ENCODE measurements around the gene UMODL1.

The UMODL1 gene

DNA sequence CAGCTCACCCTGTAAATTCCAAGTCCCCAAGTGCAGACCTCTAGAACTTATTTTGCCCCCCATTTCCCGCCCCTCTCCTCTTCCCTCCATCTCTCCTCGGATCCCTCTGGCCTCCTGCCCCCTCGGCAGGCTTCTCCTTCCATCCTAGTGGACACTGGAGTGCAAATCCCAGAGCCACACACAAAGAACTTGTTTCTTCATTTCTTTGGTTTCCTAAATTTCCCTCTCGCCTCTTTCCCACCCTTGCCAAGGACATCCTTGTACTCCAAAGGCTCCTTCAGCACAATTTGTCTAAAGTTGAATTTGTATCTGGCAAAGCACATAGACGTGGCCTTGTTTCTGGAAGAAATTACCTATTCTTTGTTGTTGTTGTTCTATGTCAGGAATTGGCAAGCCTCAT, 17.5 kb downstream of the UMODL1 start:
- no CpG with 5 or more reads among the region's 5 CpGs for WGBS (ENCODE audit: insufficient coverage, insufficient read length)
- Histone ChIP-seq H3K27me3 (ENCODE audit: control insufficient read depth, insufficient read depth, low read length) (no peaks in the 10 kb centered on the region), H3K27ac (ENCODE audit: low read length) (no peak overlapping the region), H3K36me3 (ENCODE audit: control insufficient read depth, insufficient read depth, low read length) (no peaks in the 10 kb centered on the region), H3K4me3 (ENCODE audit: low read length) (no peak overlapping the region), H3K4me1 (ENCODE audit: control insufficient read depth, insufficient read depth, low read length) (peaks cover 2% of the 10 kb centered on the region; the same call in 1 of the 2 replicates), H3K9me3 (ENCODE audit: control insufficient read depth, insufficient read depth, low read length) (no peaks in the 10 kb centered on the region)
- DNase-seq (ENCODE audit: low read depth, low spot score), result no peak

DNA sequence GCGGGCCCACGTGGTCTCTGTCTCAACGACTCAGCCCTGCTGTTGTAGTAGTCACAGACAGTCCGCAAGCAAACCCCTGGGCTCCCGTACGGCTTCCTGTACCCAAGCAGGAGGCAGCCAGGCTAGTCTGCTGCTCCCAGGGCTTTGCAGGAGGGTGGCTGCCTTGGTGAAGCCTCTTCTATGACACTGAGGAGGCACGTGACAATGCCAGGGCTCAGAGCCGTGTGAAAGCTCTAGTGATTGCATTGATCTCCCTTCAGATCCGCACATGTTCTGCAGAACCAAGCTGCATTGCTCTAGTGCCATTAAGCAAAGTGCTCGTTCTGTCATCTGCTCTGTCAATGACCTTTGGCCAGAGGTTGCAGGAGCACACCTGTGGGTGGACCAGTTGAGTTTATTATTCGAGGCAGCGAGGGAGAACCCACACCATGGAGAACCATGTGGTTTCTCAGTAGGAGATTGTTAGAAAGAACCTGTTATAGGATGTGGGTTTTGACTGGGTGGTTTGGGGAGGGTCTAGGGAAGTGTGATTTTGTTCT, 18.0 kb downstream of the UMODL1 start:
- WGBS (ENCODE audit: insufficient coverage, insufficient read length), result no CpG with 5 or more reads among the region's 12 CpGs
- H3K4me1 ChIP-seq (ENCODE audit: control insufficient read depth, insufficient read depth, low read length), result peaks cover 2% of the 10 kb centered on the region; the same call in 1 of the 2 replicates
- H3K27me3 ChIP-seq (ENCODE audit: control insufficient read depth, insufficient read depth, low read length), result no peaks in the 10 kb centered on the region
- no peaks in the 10 kb centered on the region for H3K36me3 ChIP-seq (ENCODE audit: control insufficient read depth, insufficient read depth, low read length)
- H3K27ac ChIP-seq (ENCODE audit: low read length), result no peak overlapping the region
- H3K4me3 ChIP-seq (ENCODE audit: low read length), result no peak overlapping the region
- no peaks in the 10 kb centered on the region for H3K9me3 ChIP-seq (ENCODE audit: control insufficient read depth, insufficient read depth, low read length)
- no peak for DNase-seq (ENCODE audit: low read depth, low spot score)

DNA sequence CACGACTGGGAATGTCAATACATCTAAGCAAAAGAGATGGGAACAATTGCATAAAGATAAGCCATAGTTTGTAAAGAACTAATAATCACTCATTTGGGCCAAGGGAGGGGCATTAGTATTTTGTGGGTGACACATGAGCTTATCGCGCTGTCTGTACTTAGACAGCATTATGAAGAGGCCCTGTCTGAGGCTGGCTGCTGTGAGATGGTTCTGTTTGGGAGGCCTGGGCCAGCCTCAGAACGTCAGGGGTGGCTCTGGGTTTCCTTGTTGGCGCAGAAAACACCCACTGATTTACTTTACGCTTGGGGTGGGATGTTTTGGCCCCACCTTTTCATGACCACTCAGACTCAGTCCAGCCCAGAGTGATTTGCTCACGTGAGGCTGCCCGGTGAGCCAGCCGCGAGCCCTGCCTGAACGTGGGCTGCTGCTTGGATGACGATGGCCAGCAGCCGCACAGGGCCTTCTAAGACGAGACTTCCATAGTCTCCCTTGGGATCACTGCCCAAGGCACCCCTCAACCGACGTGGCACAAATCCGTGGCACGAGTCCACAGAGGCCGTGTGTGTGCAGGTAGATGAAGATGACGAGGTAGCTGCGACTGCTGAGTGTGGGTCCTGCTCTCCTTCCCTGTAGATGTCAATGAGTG, 18.7 kb downstream of the UMODL1 start:
- Histone ChIP-seq H3K4me3 (ENCODE audit: low read length) (no peak overlapping the region), H3K27ac (ENCODE audit: low read length) (no peak overlapping the region), H3K4me1 (ENCODE audit: control insufficient read depth, insufficient read depth, low read length) (peaks cover 2% of the 10 kb centered on the region; the same call in 1 of the 2 replicates), H3K36me3 (ENCODE audit: control insufficient read depth, insufficient read depth, low read length) (no peaks in the 10 kb centered on the region), H3K9me3 (ENCODE audit: control insufficient read depth, insufficient read depth, low read length) (no peaks in the 10 kb centered on the region), H3K27me3 (ENCODE audit: control insufficient read depth, insufficient read depth, low read length) (no peaks in the 10 kb centered on the region)
- no CpG with 5 or more reads among the region's 21 CpGs for WGBS (ENCODE audit: insufficient coverage, insufficient read length)
- DNase-seq (ENCODE audit: low read depth, low spot score), result no peak

DNA sequence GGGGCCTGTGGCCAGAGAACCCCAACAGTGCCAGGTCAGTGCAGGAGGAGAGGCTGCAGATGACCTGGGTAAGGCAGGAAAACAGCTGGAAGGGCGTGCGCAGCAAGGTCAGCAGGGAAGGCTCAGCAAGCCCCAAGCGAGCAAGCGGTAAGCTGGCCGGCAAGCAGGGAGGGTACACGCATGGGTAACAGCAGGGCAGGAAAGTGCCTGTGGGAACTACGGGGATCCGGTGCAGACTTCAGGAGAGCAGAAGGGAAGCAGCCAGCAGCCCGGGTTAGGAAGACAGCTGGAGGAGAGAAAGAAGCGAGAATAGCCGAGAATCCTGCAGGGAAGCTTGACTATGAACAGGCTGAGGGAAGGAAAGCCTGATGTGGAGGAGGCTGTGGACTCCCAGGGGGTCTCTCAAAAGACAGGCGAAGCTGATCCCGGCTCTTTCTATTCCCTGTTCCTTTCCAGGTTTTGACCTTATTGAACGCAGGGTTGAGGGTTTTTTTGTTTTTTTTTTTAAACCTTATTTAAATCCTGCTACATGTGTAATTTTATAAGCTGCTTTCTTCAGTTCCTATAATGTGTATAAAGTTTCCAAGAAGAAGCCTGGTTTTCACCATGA, 20.9 kb downstream of the UMODL1 start:
- Histone ChIP-seq H3K27me3 (ENCODE audit: control insufficient read depth, insufficient read depth, low read length) (no peaks in the 10 kb centered on the region), H3K36me3 (ENCODE audit: control insufficient read depth, insufficient read depth, low read length) (no peaks in the 10 kb centered on the region), H3K27ac (ENCODE audit: low read length) (no peak overlapping the region), H3K4me1 (ENCODE audit: control insufficient read depth, insufficient read depth, low read length) (peaks cover 2% of the 10 kb centered on the region; the same call in 1 of the 2 replicates), H3K9me3 (ENCODE audit: control insufficient read depth, insufficient read depth, low read length) (no peaks in the 10 kb centered on the region), H3K4me3 (ENCODE audit: low read length) (no peak overlapping the region)
- no CpG with 5 or more reads among the region's 14 CpGs for WGBS (ENCODE audit: insufficient coverage, insufficient read length)
- peak; percentile 27 for DNase-seq (ENCODE audit: low read depth, low spot score)

DNA sequence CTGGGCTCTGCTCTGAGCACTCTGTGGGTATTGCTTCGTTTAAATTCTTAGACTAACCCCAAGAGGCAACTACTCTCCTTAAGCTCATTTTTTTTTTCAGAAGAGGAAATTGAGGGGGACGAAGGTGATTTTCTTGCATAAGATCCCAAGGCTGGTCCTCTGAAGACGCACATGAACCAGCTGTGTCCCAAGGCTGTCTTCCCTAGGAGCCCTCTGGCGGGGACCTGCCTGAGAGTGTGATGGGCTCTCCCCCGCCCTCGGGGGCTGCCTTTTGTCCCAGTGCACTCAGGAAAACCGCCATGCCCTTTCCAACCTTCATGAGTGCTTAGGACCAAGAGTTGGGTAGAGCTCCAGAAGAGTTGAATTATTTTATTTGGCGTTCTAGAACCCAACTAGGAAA, 21.7 kb downstream of the UMODL1 start:
- no peaks in the 10 kb centered on the region for H3K9me3 ChIP-seq (ENCODE audit: control insufficient read depth, insufficient read depth, low read length)
- no peak overlapping the region for H3K27ac ChIP-seq (ENCODE audit: low read length)
- no CpG with 5 or more reads among the region's 8 CpGs for WGBS (ENCODE audit: insufficient coverage, insufficient read length)
- H3K27me3 ChIP-seq (ENCODE audit: control insufficient read depth, insufficient read depth, low read length), result no peaks in the 10 kb centered on the region
- no peak for DNase-seq (ENCODE audit: low read depth, low spot score)
- peaks cover 2% of the 10 kb centered on the region; the same call in 1 of the 2 replicates for H3K4me1 ChIP-seq (ENCODE audit: control insufficient read depth, insufficient read depth, low read length)
- H3K36me3 ChIP-seq (ENCODE audit: control insufficient read depth, insufficient read depth, low read length), result no peaks in the 10 kb centered on the region
- H3K4me3 ChIP-seq (ENCODE audit: low read length), result no peak overlapping the region

DNA sequence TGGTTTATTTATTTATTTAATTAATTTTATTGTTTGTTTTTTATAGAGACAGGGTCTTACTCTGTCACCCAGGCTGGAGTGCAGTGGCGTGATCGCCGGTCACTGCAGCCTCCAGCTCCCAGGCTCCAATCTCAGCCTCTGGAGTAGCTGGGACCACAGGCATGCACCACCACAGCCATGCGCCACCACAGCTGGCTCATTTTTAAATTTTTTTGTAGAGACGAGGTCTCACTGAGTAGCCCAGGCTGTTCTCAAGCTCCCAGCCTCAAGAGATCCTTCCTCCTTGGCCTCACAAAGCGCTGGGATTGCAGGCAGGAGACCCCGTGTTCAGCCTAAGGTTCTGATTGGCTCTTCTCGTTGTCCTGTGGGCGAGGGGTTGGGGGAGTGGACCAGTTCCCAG, 22.1 kb downstream of the UMODL1 start:
- WGBS (ENCODE audit: insufficient coverage, insufficient read length), result no CpG with 5 or more reads among the region's 9 CpGs
- peaks cover 2% of the 10 kb centered on the region; the same call in 1 of the 2 replicates for H3K4me1 ChIP-seq (ENCODE audit: control insufficient read depth, insufficient read depth, low read length)
- no peak overlapping the region for H3K27ac ChIP-seq (ENCODE audit: low read length)
- no peaks in the 10 kb centered on the region for H3K9me3 ChIP-seq (ENCODE audit: control insufficient read depth, insufficient read depth, low read length)
- no peak for DNase-seq (ENCODE audit: low read depth, low spot score)
- H3K4me3 ChIP-seq (ENCODE audit: low read length), result no peak overlapping the region
- no peaks in the 10 kb centered on the region for H3K36me3 ChIP-seq (ENCODE audit: control insufficient read depth, insufficient read depth, low read length)
- H3K27me3 ChIP-seq (ENCODE audit: control insufficient read depth, insufficient read depth, low read length), result no peaks in the 10 kb centered on the region

DNA sequence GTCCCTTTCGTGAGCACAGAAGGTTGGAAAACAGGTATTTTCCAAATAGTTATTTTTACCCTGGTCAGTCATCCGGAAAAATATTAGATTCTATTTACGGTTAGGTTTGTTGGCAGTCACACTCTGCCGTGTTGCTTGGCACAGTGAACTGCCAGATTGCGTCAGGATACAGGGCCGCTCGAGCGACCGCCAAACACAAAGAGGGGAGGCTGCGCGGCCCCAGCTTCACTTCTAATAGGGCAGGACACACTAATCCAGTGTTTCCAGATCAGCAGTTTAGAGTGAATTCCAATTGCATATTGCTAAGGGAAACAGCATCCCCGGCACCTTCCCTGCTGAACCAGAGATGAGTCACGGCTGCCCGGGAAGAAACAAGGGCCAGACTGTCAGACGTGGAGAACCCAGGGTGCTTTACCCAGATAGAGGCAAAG, 22.9 kb downstream of the UMODL1 start:
- Histone ChIP-seq H3K4me3 (ENCODE audit: low read length) (no peak overlapping the region), H3K27ac (ENCODE audit: low read length) (no peak overlapping the region), H3K36me3 (ENCODE audit: control insufficient read depth, insufficient read depth, low read length) (no peaks in the 10 kb centered on the region), H3K27me3 (ENCODE audit: control insufficient read depth, insufficient read depth, low read length) (no peaks in the 10 kb centered on the region), H3K9me3 (ENCODE audit: control insufficient read depth, insufficient read depth, low read length) (no peaks in the 10 kb centered on the region), H3K4me1 (ENCODE audit: control insufficient read depth, insufficient read depth, low read length) (peaks cover 2% of the 10 kb centered on the region; the same call in 1 of the 2 replicates)
- no peak for DNase-seq (ENCODE audit: low read depth, low spot score)
- no CpG with 5 or more reads among the region's 15 CpGs for WGBS (ENCODE audit: insufficient coverage, insufficient read length)

DNA sequence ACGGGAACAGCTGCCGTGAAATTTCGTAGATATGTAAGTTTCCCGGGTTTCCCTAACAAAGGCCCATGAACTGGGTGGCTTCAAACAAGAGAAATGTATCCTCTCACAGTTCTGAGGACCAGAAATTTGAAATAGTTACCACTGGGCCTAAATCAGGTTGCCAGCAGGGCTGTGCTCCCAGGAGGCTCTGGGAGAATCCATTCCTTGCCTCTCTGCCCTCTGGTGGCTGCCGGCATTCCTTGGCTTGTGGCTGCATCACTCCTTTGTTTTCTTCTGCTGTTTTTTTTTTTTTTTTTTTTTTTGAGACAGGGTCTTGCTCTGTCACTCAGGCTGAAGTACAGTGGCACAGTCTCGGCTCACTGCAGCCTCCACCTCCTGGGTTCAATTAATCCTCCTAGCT, 23.7 kb downstream of the UMODL1 start:
- Histone ChIP-seq H3K27ac (ENCODE audit: low read length) (no peak overlapping the region), H3K9me3 (ENCODE audit: control insufficient read depth, insufficient read depth, low read length) (no peaks in the 10 kb centered on the region), H3K4me3 (ENCODE audit: low read length) (no peak overlapping the region), H3K4me1 (ENCODE audit: control insufficient read depth, insufficient read depth, low read length) (peaks cover 2% of the 10 kb centered on the region; the same call in 1 of the 2 replicates), H3K36me3 (ENCODE audit: control insufficient read depth, insufficient read depth, low read length) (no peaks in the 10 kb centered on the region), H3K27me3 (ENCODE audit: control insufficient read depth, insufficient read depth, low read length) (no peaks in the 10 kb centered on the region)
- no peak for DNase-seq (ENCODE audit: low read depth, low spot score)
- WGBS (ENCODE audit: insufficient coverage, insufficient read length), result no CpG with 5 or more reads among the region's 6 CpGs

DNA sequence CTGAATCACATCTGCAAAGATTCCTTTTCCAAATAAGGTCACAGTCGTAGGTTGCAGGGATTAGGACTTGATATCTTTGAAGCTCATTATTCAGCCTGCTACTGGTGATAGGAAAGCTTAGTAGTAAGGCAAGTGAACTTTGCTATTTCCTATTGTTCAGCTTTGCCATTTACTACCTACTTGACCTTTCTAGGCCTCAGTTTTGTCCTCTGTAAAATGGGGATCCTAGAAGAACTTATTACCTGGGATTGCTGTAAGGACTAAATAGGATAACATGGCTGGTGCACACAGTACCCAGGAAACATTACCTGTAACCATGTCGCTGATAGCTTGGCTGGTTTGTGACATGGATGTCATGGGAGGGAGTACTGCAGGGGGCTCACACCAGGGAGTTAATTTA, 24.5 kb downstream of the UMODL1 start:
- Histone ChIP-seq H3K27ac (ENCODE audit: low read length) (no peak overlapping the region), H3K4me3 (ENCODE audit: low read length) (no peak overlapping the region), H3K4me1 (ENCODE audit: control insufficient read depth, insufficient read depth, low read length) (peaks cover 2% of the 10 kb centered on the region; the same call in 1 of the 2 replicates), H3K9me3 (ENCODE audit: control insufficient read depth, insufficient read depth, low read length) (no peaks in the 10 kb centered on the region), H3K27me3 (ENCODE audit: control insufficient read depth, insufficient read depth, low read length) (no peaks in the 10 kb centered on the region), H3K36me3 (ENCODE audit: control insufficient read depth, insufficient read depth, low read length) (no peaks in the 10 kb centered on the region)
- WGBS (ENCODE audit: insufficient coverage, insufficient read length), result no CpG with 5 or more reads among the region's 2 CpGs
- no peak for DNase-seq (ENCODE audit: low read depth, low spot score)

DNA sequence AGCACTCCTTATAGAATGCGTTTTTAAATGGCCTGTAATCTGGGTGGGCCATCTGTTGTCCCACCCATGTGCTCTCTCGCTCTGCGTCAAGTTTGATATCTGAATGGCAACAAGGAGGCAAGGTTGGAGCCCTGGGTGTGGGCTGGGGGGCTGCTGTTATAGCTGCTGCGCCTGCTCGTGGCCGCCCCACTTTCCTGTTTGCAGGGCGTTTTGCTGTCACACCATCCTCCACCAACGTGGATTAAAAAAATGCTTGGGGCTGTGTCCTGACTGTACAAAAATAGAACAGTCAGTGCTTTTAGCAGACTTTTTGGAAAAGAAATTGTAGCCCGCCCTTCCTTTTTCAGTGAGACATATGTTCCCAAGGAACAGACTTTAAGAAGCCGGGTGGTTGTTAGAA, 25.4 kb downstream of the UMODL1 start:
- no peak overlapping the region for H3K27ac ChIP-seq (ENCODE audit: low read length)
- DNase-seq (ENCODE audit: low read depth, low spot score), result no peak
- no peaks in the 10 kb centered on the region for H3K36me3 ChIP-seq (ENCODE audit: control insufficient read depth, insufficient read depth, low read length)
- H3K9me3 ChIP-seq (ENCODE audit: control insufficient read depth, insufficient read depth, low read length), result no peaks in the 10 kb centered on the region
- H3K4me1 ChIP-seq (ENCODE audit: control insufficient read depth, insufficient read depth, low read length), result peaks cover 2% of the 10 kb centered on the region; the same call in 1 of the 2 replicates
- H3K27me3 ChIP-seq (ENCODE audit: control insufficient read depth, insufficient read depth, low read length), result no peaks in the 10 kb centered on the region
- no CpG with 5 or more reads among the region's 10 CpGs for WGBS (ENCODE audit: insufficient coverage, insufficient read length)
- H3K4me3 ChIP-seq (ENCODE audit: low read length), result no peak overlapping the region
